Muscle of leg (tissue), 11 donors: ENCODE data around the gene STIM1. TPM values are rescaled to one million over a fixed set of nuclear protein-coding genes. Genes with fewer than 3 reads are reported as not detected.

Source experiments
- DNase-seq: peaks from one replicate; pipeline ENCODE4 v3.0.0; 2013
- H3K27ac ChIP-seq: one replicate; pipeline ENCODE4 v1.5.1; 2013; ENCODE audit warnings: mild to moderate bottlenecking, low read length, control low read depth
- H3K27me3 ChIP-seq: one replicate; pipeline ENCODE4 v1.6.1; 2013; ENCODE audit warnings: low read length; ENCODE audit not compliant: control insufficient read depth, insufficient read depth
- H3K36me3 ChIP-seq: one replicate; pipeline ENCODE4 v1.6.1; 2013; ENCODE audit warnings: low read length; ENCODE audit not compliant: control insufficient read depth, insufficient read depth
- H3K4me1 ChIP-seq: one replicate; pipeline ENCODE4 v1.6.1; 2013; ENCODE audit warnings: low read length; ENCODE audit not compliant: control insufficient read depth, insufficient read depth
- H3K4me3 ChIP-seq: one replicate; pipeline ENCODE4 v1.5.1; 2013; ENCODE audit warnings: low read length, control low read depth
- H3K9me3 ChIP-seq: replicated peaks from 2 replicates; pipeline ENCODE4 v1.6.1; 2013; ENCODE audit warnings: low read depth, low read length; ENCODE audit not compliant: control insufficient read depth
- WGBS: methylation state at CpG from one replicate; pipeline ENCODE4 v1.1.5; 2013; ENCODE audit warnings: missing lambda C conversion rate; ENCODE audit not compliant: insufficient coverage; 5-methylcytosine and 5-hydroxymethylcytosine counted together
- polyA plus RNA-seq, 8 donors: library from polyadenylated mRNA; unstranded; fragments of 120-200 nt; gene quantifications; one replicate each; pipeline versions ENCODE4 v1.2.1 to v1.2.3, GENCODE V29; 2013; ENCODE audit warnings: inconsistent platforms in 1 of 8, low replicate concordance in 1 of 8; ENCODE audit not compliant: insufficient read length in 8 of 8, insufficient read depth in 1 of 8
- total RNA-seq: library from RNA; stranded (reverse); fragments of 120-200 nt; gene quantifications from one replicate; pipeline ENCODE4 v1.2.4, GENCODE V29; 2013

STIM1 gene
- total and polyA plus RNA-seq, 9 donors, result 40.7 to 108 (median 76.4) TPM

- DNase-seq, result no peak
- 92% methylated on average over 31 of the region's 35 CpGs for WGBS
- Histone ChIP-seq H3K4me1 (peaks cover 4% of the 10 kb centered on the region), H3K27me3 (no peaks in the 10 kb centered on the region), H3K36me3 (peaks cover 58% of the 10 kb centered on the region), H3K9me3 (no peaks in the 10 kb centered on the region), H3K27ac (no peak overlapping the region), H3K4me3 (no peak overlapping the region)
Observed at GRCh38 chr11:3827434-3828186, 27.9 kb upstream of the STIM1 start.

GRCh38 chr11:3830088-3830487 lies 25.4 kb upstream of the STIM1 start:
- WGBS, result no CpG with 5 or more reads among the region's 3 CpGs
- H3K9me3 ChIP-seq, result no peaks in the 10 kb centered on the region
- H3K27me3 ChIP-seq, result no peaks in the 10 kb centered on the region
- H3K27ac ChIP-seq, result no peak overlapping the region
- peaks cover 76% of the 10 kb centered on the region for H3K36me3 ChIP-seq
- H3K4me1 ChIP-seq, result peaks cover 10% of the 10 kb centered on the region
- no peak for DNase-seq
- no peak overlapping the region for H3K4me3 ChIP-seq

DNA sequence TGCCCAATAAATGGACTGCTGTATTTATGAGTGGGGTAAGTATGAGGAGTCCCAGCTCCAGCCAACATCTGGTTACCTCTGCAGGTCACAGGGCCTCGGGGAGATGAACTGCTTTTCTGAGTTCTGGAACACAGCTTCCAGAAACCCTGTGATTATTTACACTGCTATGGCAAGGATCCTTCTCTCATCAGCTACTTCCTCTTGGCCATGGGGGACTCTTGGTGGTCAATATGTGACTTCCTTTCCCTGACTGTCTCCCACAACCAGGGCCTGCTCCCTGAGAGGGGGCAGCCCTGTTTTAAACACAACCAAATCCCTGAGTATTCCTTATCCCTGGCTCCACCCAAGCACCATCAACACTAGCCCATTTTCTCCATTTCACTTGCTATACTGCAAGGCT lies 24.7 kb upstream of the STIM1 start:
- H3K27ac ChIP-seq, result no peak overlapping the region
- peaks cover 73% of the 10 kb centered on the region for H3K36me3 ChIP-seq
- DNase-seq, result no peak
- WGBS, result no CpG with 5 or more reads among the region's 1 CpG
- H3K4me3 ChIP-seq, result no peak overlapping the region
- H3K9me3 ChIP-seq, result no peaks in the 10 kb centered on the region
- no peaks in the 10 kb centered on the region for H3K27me3 ChIP-seq
- H3K4me1 ChIP-seq, result peaks cover 11% of the 10 kb centered on the region

GRCh38 chr11:3831378-3832239 lies 23.9 kb upstream of the STIM1 start:
- Histone ChIP-seq H3K4me1 (peaks cover 13% of the 10 kb centered on the region), H3K27me3 (no peaks in the 10 kb centered on the region), H3K4me3 (no peak overlapping the region), H3K36me3 (peaks cover 65% of the 10 kb centered on the region), H3K9me3 (no peaks in the 10 kb centered on the region), H3K27ac (no peak overlapping the region)
- DNase-seq, result no peak
- WGBS, result 80% methylated on average over 11 of the region's 13 CpGs

- no CpG with 5 or more reads among the region's 2 CpGs for WGBS
- Histone ChIP-seq H3K36me3 (peaks cover 60% of the 10 kb centered on the region), H3K27me3 (no peaks in the 10 kb centered on the region), H3K27ac (no peak overlapping the region), H3K9me3 (no peaks in the 10 kb centered on the region), H3K4me1 (peaks cover 21% of the 10 kb centered on the region), H3K4me3 (no peak overlapping the region)
- no peak for DNase-seq
Observed at GRCh38 chr11:3832816-3833215, 22.6 kb upstream of the STIM1 start.

GRCh38 chr11:3833449-3833848 lies 22.0 kb upstream of the STIM1 start:
- H3K27me3 ChIP-seq, result no peaks in the 10 kb centered on the region
- WGBS, result no CpG with 5 or more reads among the region's 2 CpGs
- no peak for DNase-seq
- peaks cover 25% of the 10 kb centered on the region for H3K4me1 ChIP-seq
- H3K36me3 ChIP-seq, result peaks cover 57% of the 10 kb centered on the region
- H3K4me3 ChIP-seq, result no peak overlapping the region
- H3K27ac ChIP-seq, result no peak overlapping the region
- no peaks in the 10 kb centered on the region for H3K9me3 ChIP-seq

DNA sequence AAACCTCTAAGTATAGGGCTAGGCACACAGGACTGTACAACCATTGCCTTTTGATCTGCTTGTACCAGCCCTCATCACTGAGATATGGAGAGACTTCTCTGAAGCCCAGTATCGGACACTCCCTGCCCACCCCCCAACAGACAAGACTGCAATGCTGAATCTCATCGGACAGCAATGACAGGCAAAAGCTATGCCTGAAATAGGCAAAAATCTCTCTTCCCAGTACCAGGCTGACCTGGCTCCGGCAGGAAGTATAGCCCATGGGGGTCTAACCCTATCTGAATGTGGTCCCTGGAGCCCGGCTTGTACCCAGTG lies 21.2 kb upstream of the STIM1 start:
- WGBS, result 70% methylated on average over 2 of the region's 4 CpGs
- Histone ChIP-seq H3K36me3 (peaks cover 54% of the 10 kb centered on the region), H3K27me3 (no peaks in the 10 kb centered on the region), H3K9me3 (no peaks in the 10 kb centered on the region), H3K4me3 (no peak overlapping the region), H3K27ac (no peak overlapping the region), H3K4me1 (peaks cover 29% of the 10 kb centered on the region)
- DNase-seq, result no peak

GRCh38 chr11:3834664-3835461 lies 20.6 kb upstream of the STIM1 start:
- no peaks in the 10 kb centered on the region for H3K27me3 ChIP-seq
- 100% methylated on average over 1 of the region's 7 CpGs for WGBS
- H3K4me1 ChIP-seq, result peaks cover 33% of the 10 kb centered on the region
- H3K36me3 ChIP-seq, result peaks cover 51% of the 10 kb centered on the region
- no peak overlapping the region for H3K27ac ChIP-seq
- no peaks in the 10 kb centered on the region for H3K9me3 ChIP-seq
- DNase-seq, result no peak
- no peak overlapping the region for H3K4me3 ChIP-seq

GRCh38 chr11:3835751-3836150 lies 19.7 kb upstream of the STIM1 start:
- 72% methylated on average over 4 of the region's 4 CpGs for WGBS
- H3K9me3 ChIP-seq, result no peaks in the 10 kb centered on the region
- H3K4me1 ChIP-seq, result peaks cover 38% of the 10 kb centered on the region
- H3K4me3 ChIP-seq, result no peak overlapping the region
- peak; percentile 53 for DNase-seq
- H3K27ac ChIP-seq, result no peak overlapping the region
- no peaks in the 10 kb centered on the region for H3K27me3 ChIP-seq
- H3K36me3 ChIP-seq, result peaks cover 42% of the 10 kb centered on the region

DNA sequence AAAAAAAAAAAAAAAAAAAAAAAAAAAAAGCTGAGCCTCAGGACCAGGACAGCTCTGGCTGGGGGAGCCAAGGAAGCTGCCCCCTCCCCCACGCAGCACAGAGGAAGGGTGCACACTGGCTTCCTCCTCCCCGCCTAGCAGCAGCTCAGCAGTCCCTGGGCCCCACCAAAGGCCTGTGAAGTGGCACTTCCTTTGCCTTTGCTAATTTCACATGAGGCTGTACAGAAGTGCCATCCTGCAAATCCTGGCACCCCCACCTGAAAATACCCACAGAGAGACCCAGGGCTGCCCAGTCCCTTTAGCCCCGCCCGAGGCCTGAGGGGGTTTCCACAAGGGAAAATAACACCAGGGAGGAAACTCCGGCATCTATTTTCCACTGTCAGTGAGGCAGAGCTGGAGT lies 18.6 kb upstream of the STIM1 start:
- no peak for DNase-seq
- H3K36me3 ChIP-seq, result peaks cover 33% of the 10 kb centered on the region
- H3K27me3 ChIP-seq, result no peaks in the 10 kb centered on the region
- 75% methylated on average over 2 of the region's 5 CpGs for WGBS
- H3K4me1 ChIP-seq, result peaks cover 41% of the 10 kb centered on the region
- no peaks in the 10 kb centered on the region for H3K9me3 ChIP-seq
- no peak overlapping the region for H3K27ac ChIP-seq
- H3K4me3 ChIP-seq, result no peak overlapping the region
